ENCODE data around the gene PHF20. TPM values are rescaled to one million over a fixed set of nuclear protein-coding genes. Genes with fewer than 3 reads are reported as not detected.

Gene PHF20
- total RNA-seq, 1 experiment from 2014 or later = 56.7 TPM

DNA sequence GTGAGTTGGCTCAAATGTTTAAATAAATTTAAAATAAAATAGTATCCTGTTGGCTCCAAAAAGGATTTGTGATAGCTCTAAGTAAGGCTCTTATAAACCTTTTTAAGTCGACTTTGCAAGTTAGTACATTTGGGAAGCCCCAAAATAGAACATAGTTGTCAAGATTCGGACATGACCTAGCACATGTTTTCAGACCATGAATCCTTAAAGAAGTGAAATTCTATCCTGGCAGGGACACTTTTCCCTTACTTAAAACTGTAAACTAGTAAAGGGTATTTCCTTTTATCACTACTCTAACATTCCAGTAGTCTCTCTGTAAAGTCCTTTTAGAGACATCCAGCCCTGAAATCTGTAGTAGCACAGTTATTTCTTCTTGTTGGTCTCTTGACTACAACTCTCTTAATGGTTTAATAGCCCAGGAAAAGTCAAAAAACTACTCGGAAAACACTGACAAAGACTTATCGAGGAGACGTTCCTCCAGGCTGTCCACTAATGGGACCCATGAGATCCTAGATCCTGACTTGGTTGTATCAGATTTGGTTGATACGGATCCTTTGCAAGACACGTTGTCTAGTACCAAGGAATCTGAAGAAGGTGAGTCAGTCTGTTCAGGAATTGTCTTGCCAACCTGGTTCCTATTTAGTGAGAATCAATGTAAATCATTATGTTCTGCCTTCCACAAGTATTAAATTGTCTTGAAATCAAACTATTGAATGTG lies 98.9 kb downstream of the PHF20 start:
- BruUV-seq (replicated peaks) = no TSS peak
- CTCF ChIA-PET = no interaction called here
- Mint-ChIP-seq H3K9me3 (ENCODE audit: low read depth, unreplicated experiment) (no peaks in the 10 kb centered on the region), H3K27me3 (ENCODE audit: unreplicated experiment) (no peaks in the 10 kb centered on the region), H3K36me3 (ENCODE audit: insufficient read depth, unreplicated experiment) (peaks cover 16% of the 10 kb centered on the region), H3K4me1 (ENCODE audit: low read depth, unreplicated experiment) (peaks cover 16% of the 10 kb centered on the region), H3K4me3 (ENCODE audit: low read depth, unreplicated experiment) (no peak overlapping the region), H3K27ac (ENCODE audit: unreplicated experiment) (peak overlapping the region; percentile 12)
- intact Hi-C loops (cut with micrococcal nuclease; ENCODE audit: unreplicated experiment) = no loop called here
- no peak for DNase-seq
- TF ChIP-seq, protein P1, sequence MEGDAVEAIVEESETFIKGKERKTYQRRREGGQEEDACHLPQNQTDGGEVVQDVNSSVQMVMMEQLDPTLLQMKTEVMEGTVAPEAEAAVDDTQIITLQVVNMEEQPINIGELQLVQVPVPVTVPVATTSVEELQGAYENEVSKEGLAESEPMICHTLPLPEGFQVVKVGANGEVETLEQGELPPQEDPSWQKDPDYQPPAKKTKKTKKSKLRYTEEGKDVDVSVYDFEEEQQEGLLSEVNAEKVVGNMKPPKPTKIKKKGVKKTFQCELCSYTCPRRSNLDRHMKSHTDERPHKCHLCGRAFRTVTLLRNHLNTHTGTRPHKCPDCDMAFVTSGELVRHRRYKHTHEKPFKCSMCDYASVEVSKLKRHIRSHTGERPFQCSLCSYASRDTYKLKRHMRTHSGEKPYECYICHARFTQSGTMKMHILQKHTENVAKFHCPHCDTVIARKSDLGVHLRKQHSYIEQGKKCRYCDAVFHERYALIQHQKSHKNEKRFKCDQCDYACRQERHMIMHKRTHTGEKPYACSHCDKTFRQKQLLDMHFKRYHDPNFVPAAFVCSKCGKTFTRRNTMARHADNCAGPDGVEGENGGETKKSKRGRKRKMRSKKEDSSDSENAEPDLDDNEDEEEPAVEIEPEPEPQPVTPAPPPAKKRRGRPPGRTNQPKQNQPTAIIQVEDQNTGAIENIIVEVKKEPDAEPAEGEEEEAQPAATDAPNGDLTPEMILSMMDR (IDR thresholded peaks at IDR 0.05; ENCODE audit: unreplicated experiment) = no peak

DNA sequence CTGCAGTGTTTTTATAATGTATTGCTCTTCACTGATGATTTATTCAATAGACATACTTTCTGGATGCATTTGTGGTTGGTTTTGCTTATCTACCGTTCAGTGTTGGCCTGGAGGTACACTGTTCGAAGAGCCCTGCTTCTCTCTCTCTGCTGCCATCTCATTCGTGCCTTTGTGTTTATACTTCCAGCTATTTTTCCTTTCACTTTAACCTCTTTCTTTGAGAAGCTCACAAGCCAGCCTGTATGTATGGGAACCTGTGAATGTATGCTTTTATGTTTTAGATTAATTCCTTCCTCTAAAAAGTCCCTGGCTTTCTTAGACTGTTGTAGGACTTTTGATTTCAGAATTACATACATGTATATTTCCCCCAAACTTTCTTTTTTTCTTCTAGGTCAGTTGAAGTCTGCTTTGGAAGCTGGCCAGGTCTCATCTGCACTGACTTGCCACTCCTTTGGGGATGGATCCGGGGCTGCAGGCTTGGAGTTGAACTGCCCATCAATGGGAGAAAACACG lies 99.5 kb downstream of the PHF20 start:
- CTCF ChIA-PET = no interaction called here
- Mint-ChIP-seq H3K4me3 (ENCODE audit: low read depth, unreplicated experiment) (no peak overlapping the region), H3K27me3 (ENCODE audit: unreplicated experiment) (no peaks in the 10 kb centered on the region), H3K4me1 (ENCODE audit: low read depth, unreplicated experiment) (peaks cover 20% of the 10 kb centered on the region), H3K9me3 (ENCODE audit: low read depth, unreplicated experiment) (no peaks in the 10 kb centered on the region), H3K36me3 (ENCODE audit: insufficient read depth, unreplicated experiment) (peaks cover 16% of the 10 kb centered on the region), H3K27ac (ENCODE audit: unreplicated experiment) (peak overlapping the region; percentile 12)
- DNase-seq = no peak
- intact Hi-C loops (cut with micrococcal nuclease; ENCODE audit: unreplicated experiment) = no loop called here
- TF ChIP-seq, protein P1 (IDR thresholded peaks at IDR 0.05; ENCODE audit: unreplicated experiment) = no peak
- BruUV-seq (replicated peaks) = no TSS peak

DNA sequence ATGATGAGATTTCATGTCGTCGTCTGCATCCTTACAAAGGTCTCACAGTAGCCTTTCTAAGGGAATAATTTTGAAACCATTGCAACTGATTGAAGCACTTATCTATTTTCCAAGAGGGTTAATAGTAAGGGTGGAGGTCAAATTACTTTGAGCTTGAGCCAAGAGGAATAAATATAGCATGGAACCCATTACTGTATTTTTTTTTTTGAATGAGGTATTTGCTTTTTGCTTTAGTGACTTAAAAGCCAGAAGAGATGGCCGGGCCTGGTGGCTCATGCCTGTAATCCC lies 104.2 kb downstream of the PHF20 start:
- Mint-ChIP-seq H3K9me3 (ENCODE audit: low read depth, unreplicated experiment) (no peaks in the 10 kb centered on the region), H3K27me3 (ENCODE audit: unreplicated experiment) (no peaks in the 10 kb centered on the region), H3K36me3 (ENCODE audit: insufficient read depth, unreplicated experiment) (peaks cover 16% of the 10 kb centered on the region), H3K4me3 (ENCODE audit: low read depth, unreplicated experiment) (no peak overlapping the region), H3K4me1 (ENCODE audit: low read depth, unreplicated experiment) (peaks cover 19% of the 10 kb centered on the region), H3K27ac (ENCODE audit: unreplicated experiment) (peak overlapping the region; percentile 28)
- no peak for DNase-seq
- TSS peak; percentile 64 for BruUV-seq (replicated peaks)
- TF ChIP-seq, protein P1 (IDR thresholded peaks at IDR 0.05; ENCODE audit: unreplicated experiment) = no peak
- CTCF ChIA-PET = no interaction called here
- intact Hi-C loops (cut with micrococcal nuclease; ENCODE audit: unreplicated experiment) = no loop called here

DNA sequence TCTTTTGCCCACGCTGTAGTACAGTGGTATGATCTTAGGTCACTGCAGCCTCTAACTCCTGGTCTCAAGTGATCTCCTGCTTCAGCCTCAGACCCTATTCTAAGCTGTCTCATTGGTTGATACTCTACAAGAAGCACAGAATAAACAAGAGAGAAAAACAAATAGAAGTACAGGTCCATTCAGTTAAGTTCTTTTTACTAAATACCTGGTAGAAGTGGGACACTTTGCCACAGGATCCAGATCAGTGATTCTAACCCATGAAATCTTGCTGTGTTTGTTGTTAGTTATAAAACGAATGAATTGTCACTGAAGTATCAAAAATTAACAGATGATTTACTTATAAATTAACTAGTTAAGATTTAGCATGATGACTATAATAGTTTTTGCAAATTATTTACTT lies 105.8 kb downstream of the PHF20 start:
- CTCF ChIA-PET = no interaction called here
- TF ChIP-seq, protein P1 (IDR thresholded peaks at IDR 0.05; ENCODE audit: unreplicated experiment) = no peak
- Mint-ChIP-seq H3K4me3 (ENCODE audit: low read depth, unreplicated experiment) (no peak overlapping the region), H3K36me3 (ENCODE audit: insufficient read depth, unreplicated experiment) (peaks cover 15% of the 10 kb centered on the region), H3K4me1 (ENCODE audit: low read depth, unreplicated experiment) (peaks cover 12% of the 10 kb centered on the region), H3K27ac (ENCODE audit: unreplicated experiment) (no peak overlapping the region), H3K9me3 (ENCODE audit: low read depth, unreplicated experiment) (no peaks in the 10 kb centered on the region), H3K27me3 (ENCODE audit: unreplicated experiment) (no peaks in the 10 kb centered on the region)
- BruUV-seq (replicated peaks) = no TSS peak
- intact Hi-C loops (cut with micrococcal nuclease; ENCODE audit: unreplicated experiment) = no loop called here
- no peak for DNase-seq
